ENCODE results near the gene ANKRD2.
"Not testable (repeated sequence)": the region's sequence is repeated elsewhere in the genome, so short reads cannot be mapped to it uniquely, and the experiment has no call there.

The ANKRD2 gene

GRCh38 chr10:97547271-97547600 lies 25.3 kb upstream of the ANKRD2 start:
- no peak for DNase-seq

- no peak for DNase-seq
These were observed 24.6 kb upstream of the ANKRD2 start for GRCh38 chr10:97547962-97548361.

DNA sequence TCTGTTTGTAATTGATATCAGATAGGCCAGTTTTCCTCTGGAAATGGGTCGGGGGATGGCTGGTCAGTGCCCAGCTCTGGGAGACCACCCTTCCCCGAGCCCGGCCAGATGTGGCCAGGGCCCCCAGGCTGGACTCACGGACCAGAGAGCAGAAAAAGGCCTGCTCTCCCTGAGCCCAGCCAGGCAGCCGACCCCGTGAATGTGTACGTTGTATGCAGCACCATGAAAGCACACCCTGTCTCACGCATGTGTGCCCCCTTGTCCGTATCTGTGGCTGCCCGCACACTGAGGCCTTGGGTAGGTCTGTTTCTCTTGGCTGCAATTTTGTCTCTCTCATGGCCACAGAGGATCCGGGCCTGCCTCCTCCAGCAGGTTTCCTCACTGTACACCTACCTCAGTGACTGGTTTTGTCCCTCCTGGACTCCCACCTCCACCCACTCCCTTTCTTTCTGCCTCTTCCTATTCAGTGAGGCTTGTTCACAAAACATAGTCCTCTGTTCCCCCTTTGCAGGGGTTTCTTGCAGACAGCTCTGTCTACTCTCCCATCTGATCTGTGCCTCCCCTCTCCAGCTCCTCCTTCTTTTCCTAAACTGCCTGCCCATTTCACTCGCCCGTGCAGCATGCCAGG lies 23.6 kb upstream of the ANKRD2 start:
- DNase-seq = no peak

DNA sequence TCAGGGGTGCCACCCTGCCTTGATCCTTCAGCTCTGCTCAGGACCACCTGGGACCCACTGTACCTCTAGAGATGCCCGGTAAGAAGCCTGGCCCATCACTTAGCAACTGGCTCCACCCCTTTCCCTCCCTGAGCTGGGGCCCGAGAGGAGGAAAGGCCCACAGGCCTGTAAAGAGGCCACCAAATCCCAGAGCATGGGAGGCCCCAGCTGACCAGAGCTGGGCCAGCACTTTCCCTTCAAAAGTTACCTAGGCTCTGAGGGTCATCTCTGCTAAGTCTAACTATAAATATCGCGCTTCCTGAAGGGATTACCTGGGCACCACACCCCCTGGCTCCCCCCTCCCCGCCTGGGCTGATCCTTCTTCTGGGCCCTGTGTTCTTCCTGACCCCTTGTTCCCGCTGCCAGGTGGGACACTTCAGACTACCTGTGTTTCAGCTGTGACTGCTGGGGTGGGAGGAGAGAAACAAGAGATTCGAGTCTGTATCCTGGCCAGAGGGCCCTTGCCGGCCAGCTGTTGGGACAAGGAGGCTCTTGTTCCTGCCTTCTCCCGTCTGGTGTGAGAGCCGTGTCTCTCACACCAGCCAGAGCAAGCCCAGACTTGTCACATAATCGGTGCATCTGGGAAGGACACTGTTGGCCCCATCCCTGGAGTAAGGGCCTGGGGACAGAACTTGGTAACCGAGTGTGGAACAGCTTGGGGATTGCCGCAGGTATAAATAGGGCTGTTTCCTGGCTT lies 22.8 kb upstream of the ANKRD2 start:
- DNase-seq = peak; percentile 37

GRCh38 chr10:97550336-97551149 lies 22.0 kb upstream of the ANKRD2 start:
- peak; percentile 37 for DNase-seq

DNA sequence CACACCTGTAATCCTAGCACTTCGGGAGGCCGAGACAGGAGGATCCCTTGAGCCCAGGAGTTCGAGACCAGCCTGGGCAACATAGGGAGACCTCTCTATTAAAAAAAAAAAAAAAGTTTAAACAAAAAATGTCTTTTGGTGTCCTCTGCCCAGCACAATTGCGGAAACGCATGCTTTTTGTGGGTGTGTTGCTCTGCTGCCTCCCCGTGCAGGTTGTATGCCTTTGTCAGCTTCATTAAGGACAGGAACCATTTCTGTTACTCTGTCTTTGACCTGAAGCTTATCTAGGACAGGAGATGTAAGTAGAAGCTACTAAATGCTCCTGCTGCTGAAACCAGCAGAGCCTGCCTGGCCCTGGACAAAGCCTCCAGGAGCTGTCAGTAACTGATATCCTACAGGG lies 21.3 kb upstream of the ANKRD2 start:
- DNase-seq = no peak

DNA sequence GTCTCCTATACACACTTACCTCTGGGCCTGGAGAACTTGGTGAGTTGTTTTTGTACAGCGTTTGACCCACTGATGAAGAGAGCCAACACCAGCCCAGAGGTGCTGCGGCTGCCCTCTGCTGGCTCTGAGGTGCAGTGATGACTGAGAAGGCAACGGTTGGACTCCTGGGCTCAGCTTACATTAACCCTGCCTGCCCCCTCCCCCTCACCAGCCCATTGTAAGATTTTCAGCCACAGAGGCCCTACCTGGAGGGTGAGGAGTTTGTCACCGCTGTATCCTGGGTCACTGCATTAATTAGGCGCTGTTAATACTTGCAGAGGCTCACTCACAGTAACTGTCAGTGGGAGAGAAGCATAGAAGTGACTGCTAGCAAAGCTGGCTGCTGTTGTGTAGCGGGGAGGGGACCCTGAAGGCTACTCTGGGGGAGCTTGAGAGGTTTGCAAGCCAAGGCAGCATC lies 19.0 kb upstream of the ANKRD2 start:
- peak; percentile 13 for DNase-seq

- not testable (repeated sequence) for DNase-seq
These were observed 18.2 kb upstream of the ANKRD2 start for GRCh38 chr10:97554336-97554735.

DNA sequence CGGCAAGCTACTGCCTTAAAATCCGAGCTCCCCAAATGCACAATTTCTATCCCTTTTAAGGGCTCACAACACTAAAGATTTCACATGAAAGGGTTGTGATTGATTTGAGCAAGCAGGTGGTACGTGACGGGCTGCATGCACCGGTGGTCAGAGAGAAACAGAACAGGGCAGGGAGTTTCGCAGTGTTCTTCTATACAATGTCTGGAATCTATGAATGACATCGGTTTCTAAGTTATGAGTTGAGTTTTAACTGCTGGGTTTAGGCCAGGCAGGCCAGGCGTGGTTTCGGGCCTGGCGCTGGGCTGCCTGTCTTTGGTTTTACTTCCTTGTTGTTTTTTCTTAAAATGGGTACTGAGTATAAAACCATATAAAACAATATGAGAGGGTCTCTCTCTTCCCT lies 17.0 kb upstream of the ANKRD2 start:
- DNase-seq = not testable (repeated sequence)

DNA sequence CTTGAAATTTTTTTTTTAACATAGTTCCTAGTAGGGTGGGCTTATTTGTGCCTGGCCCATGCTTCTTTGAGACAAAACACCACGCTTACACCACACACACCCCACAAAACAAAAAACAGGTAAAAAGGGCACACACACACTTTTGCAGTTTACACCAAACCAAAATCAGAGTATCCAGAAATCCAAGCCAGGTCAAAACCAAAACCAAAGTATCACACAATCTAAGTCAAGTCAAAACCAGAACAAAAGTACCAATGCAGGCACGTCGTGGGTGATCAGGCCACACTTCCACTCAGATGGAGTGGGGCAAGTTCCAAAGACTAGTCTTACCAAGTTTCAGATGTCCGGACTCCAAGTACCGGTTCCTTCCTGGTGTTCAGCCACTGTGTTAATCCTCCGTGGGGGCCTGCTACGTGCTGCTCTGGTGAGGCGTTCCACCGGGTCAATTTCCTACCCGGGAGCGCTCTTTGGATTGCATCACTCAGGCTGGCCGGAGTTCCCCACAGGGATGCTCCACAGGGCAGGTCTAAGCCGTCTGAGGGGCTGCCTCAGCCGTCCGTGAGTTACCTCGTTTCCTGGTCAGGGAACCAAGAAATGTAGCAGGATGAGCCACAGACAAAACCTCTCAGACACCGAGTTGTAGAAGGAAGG lies 11.7 kb upstream of the ANKRD2 start:
- DNase-seq = not testable (repeated sequence)

- DNase-seq = not testable (repeated sequence)
These were observed 11.0 kb upstream of the ANKRD2 start for GRCh38 chr10:97561386-97562077.

DNA sequence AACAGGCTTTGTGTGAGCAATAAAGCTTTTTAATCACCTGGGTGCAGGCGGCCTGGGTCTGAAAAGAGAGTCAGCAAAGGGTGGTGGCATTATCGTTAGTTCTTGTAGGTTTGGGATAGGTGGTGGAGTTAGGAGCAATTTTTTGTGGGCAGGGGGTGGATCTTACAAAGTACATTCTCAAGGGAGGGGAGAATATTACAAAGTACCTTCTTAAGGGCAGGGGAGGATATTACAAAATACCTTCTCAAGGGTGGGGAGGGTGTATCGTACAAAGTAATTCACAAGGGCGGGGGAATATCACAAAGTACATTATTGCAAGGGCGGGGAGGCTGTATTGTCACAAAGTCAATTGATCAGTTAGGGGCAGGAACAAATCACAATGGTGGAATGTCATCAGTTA lies 10.2 kb upstream of the ANKRD2 start:
- DNase-seq = not testable (repeated sequence)

GRCh38 chr10:97563337-97563736 lies 9.2 kb upstream of the ANKRD2 start:
- DNase-seq = no peak

- DNase-seq = no peak
These were observed 7.8 kb upstream of the ANKRD2 start for GRCh38 chr10:97564776-97565175.

DNA sequence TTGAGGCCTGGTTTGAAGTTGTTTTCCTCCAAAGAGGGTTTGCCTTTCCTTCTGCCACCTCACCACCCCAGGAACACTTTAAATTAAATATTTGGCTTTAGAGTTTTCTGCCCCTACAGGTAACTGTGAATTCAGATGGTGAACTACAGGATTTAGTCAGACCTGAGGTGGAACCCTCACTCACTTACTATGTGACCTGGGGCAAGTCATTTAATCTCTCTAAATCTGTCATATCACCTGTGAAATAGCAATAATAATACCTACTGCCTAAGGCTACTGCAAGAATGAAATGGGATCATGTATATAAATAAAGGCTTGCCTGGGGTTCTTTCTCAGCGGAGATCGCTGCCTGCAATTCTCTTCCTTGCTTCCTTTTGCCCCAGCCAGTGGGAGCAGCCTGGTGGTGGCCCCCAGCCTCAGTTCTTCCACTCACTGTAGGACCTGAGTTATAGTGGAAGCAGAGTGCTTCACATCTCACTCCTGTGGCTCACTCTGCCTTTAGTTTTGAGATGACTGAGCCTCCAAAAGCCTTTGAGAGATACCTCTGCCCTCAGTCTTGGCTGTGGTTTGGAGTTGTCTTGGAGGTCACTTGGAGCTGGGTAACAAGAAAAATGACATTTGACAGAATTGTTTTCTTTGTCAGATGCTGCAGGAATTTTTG lies 6.1 kb upstream of the ANKRD2 start:
- no peak for DNase-seq

DNA sequence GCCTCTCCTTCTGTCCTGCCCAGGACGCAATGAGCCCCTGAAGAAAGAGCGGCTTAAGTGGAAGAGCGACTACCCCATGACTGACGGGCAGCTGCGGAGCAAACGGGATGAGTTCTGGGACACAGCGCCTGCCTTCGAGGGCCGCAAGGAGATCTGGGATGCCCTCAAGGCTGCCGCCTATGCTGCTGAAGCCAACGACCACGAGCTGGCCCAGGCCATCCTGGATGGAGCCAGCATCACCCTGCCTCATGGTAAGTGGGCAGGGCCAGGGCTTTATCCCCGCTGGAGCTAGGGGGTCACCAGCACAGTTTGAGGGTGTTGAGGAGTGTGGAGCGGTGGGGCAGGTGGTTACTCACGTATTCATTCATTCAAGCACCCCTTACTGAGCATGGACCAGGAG lies 4.7 kb upstream of the ANKRD2 start:
- no peak for DNase-seq

DNA sequence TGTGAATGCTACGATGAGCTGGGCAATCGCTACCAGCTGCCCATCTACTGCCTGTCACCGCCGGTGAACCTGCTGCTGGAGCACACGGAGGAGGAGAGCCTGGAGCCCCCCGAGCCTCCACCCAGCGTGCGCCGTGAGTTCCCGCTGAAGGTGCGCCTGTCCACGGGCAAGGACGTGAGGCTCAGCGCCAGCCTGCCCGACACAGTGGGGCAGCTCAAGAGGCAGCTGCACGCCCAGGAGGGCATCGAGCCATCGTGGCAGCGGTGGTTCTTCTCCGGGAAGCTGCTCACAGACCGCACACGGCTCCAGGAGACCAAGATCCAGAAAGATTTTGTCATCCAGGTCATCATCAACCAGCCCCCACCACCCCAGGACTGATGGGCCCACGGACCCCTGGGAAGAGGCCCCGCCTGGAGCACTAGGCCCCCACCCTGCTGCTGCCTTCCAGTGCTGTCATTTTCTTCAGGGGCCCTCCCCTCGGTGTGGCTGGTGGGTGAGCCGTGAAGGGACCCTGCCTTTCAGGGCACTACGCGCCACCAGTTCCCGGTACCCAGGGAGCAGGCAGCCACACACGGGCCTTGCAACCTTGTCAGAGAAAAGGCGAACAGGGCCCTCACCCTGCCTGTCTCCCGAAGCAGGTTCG lies 2.3 kb upstream of the ANKRD2 start:
- DNase-seq = no peak

DNA sequence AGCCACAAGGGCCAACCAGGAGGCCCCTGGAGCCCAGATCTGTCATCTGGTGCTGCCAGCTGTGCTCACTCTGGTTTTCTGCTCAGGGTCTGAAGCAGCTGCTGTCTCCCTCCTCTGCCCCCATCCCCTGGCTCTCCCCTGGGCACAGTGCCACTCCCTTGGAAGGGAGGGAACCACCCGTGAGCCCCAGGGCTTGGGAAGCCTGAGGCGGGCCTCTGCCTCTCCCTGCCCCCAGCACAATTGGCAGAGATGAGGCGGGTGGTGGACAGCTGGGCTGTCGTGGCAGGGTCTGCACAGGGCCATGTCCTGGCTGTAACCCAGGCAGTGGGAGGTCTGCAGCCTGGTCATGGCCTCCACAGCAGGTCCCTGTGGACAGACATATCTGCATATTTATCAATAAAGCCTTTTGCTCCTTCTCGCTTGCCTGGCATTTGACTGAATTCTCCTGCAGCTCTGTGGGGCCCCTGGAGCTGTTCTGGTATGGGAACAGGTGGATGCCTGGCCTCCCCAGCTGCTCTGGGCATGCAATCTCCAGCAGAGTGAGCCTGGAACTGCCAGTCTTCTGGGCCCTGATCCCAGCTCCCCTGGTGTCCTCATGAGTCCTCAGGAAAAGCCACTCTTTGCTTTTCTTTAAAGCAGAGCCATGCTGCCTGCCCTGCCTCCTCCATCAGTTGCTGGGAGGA lies 1.6 kb upstream of the ANKRD2 start:
- no peak for DNase-seq

DNA sequence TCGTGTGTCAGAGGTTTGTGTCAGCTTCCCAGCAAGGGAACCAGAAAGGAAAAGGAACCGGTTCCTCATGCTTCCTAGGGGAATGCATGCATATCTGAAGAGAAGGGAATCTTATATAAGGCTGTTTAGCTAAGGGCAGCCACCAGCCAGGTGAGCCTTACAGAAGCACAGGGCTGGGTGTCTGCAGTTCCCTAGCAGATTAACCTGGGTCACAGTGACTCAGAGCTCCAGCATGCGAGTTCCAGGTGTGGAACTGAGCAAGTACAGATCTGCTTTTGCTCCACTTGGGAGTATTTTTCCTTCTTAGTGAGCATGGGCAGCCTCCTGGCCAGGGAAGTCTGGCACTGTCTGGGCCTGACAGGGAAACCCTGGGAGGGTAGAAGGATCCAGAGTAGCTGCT lies 957 bp upstream of the ANKRD2 start:
- DNase-seq = no peak

GRCh38 chr10:97573021-97573420 lies 442 bp downstream of the ANKRD2 start:
- no peak for DNase-seq

DNA sequence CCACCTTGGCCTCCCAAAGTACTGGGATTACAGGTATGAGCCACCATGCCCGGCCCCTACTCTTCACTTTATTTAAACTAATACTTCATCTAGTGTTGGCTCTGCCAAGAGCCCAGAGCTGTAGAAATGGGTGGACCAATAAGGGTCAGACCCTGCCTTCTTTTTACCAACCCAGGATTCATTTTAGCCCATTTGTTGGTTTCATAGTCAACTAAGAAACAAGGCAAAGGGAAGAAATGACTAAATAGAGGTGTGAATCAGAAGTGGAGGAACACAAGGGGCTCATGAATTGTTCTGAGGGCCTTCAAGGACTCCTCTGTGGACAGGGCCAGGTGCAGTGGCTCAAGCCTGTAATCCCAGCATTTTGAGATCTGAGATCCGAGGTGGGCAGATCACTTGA lies 1.1 kb downstream of the ANKRD2 start:
- DNase-seq = no peak
